Right lobe of liver (tissue), 6 donors: ENCODE measurements around the gene LPXN. TPM values are rescaled to one million over a fixed set of nuclear protein-coding genes. Genes with fewer than 3 reads are reported as not detected.

Experiments
- ATAC-seq, 4 donors: fragments of 200-7000 bp; cut with Tn5 transposase; one replicate each; pipeline ENCODE4 v1.9.1; 2020; ENCODE audit warnings: mild to moderate bottlenecking in 4 of 4, moderate library complexity in 4 of 4
- DNase-seq, 3 donors: peaks; one replicate each; pipeline ENCODE4 v3.0.0-alpha.2; 2020
- H3K27ac ChIP-seq, 3 donors: fragments of 200-600 bp; one replicate each; pipeline ENCODE4 v1.8.0; 2022
- H3K27me3 ChIP-seq, 2 donors: fragments of 200-600 bp; one replicate each; pipeline ENCODE4 v1.8.0; 2022
- H3K36me3 ChIP-seq, 4 donors: fragments of 200-600 bp; sonication (generic) in 1 of 4; one replicate each; pipeline versions ENCODE4 v1.5.1 to v1.8.0; 2017 to 2022; ENCODE audit warnings: control low read depth in 1 of 4
- H3K4me1 ChIP-seq, 4 donors: fragments of 200-600 bp; sonication (generic) in 1 of 4; one replicate each; pipeline versions ENCODE4 v1.5.1 to v1.8.0; 2017 to 2022; ENCODE audit warnings: control low read depth in 1 of 4
- H3K4me3 ChIP-seq, 3 donors: fragments of 200-600 bp; one replicate each; pipeline ENCODE4 v1.8.0; 2022
- H3K9me3 ChIP-seq, 4 donors: fragments of 200-600 bp; sonication (generic) in 1 of 4; one replicate each; pipeline versions ENCODE4 v1.5.1 to v1.8.0; 2017 to 2022; ENCODE audit warnings: control low read depth in 1 of 4
- CTCF ChIP-seq, 4 donors: fragments of 200-600 bp in 3 of 4; fragments of 450-650 bp in 1 of 4; IDR thresholded peaks; one replicate each; pipeline versions ENCODE4 v1.5.1 to v1.8.0; 2016 to 2022; ENCODE audit warnings: antibody characterized with exemption in 4 of 4, mild to moderate bottlenecking in 2 of 4
- POLR2A ChIP-seq: fragments of 450-650 bp; IDR thresholded peaks from one replicate; pipeline ENCODE4 v1.6.1; 2017; ENCODE audit warnings: antibody characterized with exemption, mild to moderate bottlenecking
- WGBS: methylation state at CpG from one replicate; pipeline ENCODE4 v1.1.6; 2018; ENCODE audit warnings: low coverage, low lambda C conversion rate; ENCODE audit not compliant: insufficient coverage; ENCODE audit errors: missing lambda C conversion rate; 5-methylcytosine and 5-hydroxymethylcytosine counted together
- intact Hi-C, 2 donors: fragments of 100-400 bp; cut with DNase I; formaldehyde crosslinking; loops; one replicate each; pipeline versions ENCODE4 v1.11.2 to v1.14.1; 2022
- total RNA-seq, 6 experiments: library from RNA; depleted of rRNA in 2 of 6; stranded (reverse); fragments of >200 nt in 2 of 6; fragmentation: NEBNext Ultra II Directional in 3 of 6; extraction: Animal tissue kit (Norgen Biotek cat#: 25700) in 3 of 6; gene quantifications; one replicate each; pipeline versions ENCODE4 v1.1.0 to v1.2.4, GENCODE V29; 2016 to 2023
- donor health status: DM: no; HTN: yes; CAD: no.
- donor health status: DM: no; HTN: no; CAD: no.
- donor health status: DM: no; HTN: no; CAD: no.
- donor health status: DM: no; HTN: yes; CAD: no.
- donor health status: DM: no; HTN: yes; CAD: no.

LPXN gene
- total RNA-seq, 6 experiments from 2014 or later, result 3.9 to 8.4 (median 5.5) TPM

- peak; percentile 56 to 79 (median 64) for ATAC-seq
- TF ChIP-seq CTCF (IDR thresholded peaks at IDR 0.05) (no peak), POLR2A (no peak)
Observed at GRCh38 chr11:58562375-58562800, 13.3 kb downstream of the LPXN start.

GRCh38 chr11:58561394-58562098 is 14.1 kb downstream of the LPXN start:
- H3K9me3 ChIP-seq, result no peaks in the 10 kb centered on the region
- ATAC-seq (peak; percentile 49 to 68 (median 57)), DNase-seq (no peak)
- H3K36me3 ChIP-seq, result peaks cover 0 to 4% (median 0%) of the 10 kb centered on the region in 4 donors
- WGBS, result 27% methylated on average over 2 of the region's 2 CpGs
- intact Hi-C loops, result no loop called here
- H3K27ac ChIP-seq, result no peak overlapping the region
- H3K4me1 ChIP-seq, result peaks cover 0 to 28% (median 14%) of the 10 kb centered on the region in 4 donors
- no peak for TF ChIP-seq CTCF (IDR thresholded peaks at IDR 0.05)
- TF ChIP-seq POLR2A, result no peak
- no peak overlapping the region for H3K4me3 ChIP-seq
- H3K27me3 ChIP-seq, result no peaks in the 10 kb centered on the region

More at GRCh38 chr11:58562375-58562800, 13.3 kb downstream of the LPXN start:
- Histone ChIP-seq H3K36me3 (peaks cover 0 to 5% (median 2%) of the 10 kb centered on the region in 4 donors), H3K4me1 (peaks cover 0 to 28% (median 14%) of the 10 kb centered on the region in 4 donors), H3K9me3 (no peaks in the 10 kb centered on the region), H3K27ac (no peak overlapping the region), H3K4me3 (no peak overlapping the region), H3K27me3 (no peaks in the 10 kb centered on the region)
- intact Hi-C loops, result no loop called here
- no peak for DNase-seq

GRCh38 chr11:58560842-58561241 is 14.8 kb downstream of the LPXN start:
- peak; percentile 44 to 71 (median 60) for ATAC-seq
- TF ChIP-seq POLR2A (no peak), CTCF (IDR thresholded peaks at IDR 0.05) (no peak)
- no peak overlapping the region for H3K27ac ChIP-seq

GRCh38 chr11:58549644-58550043 is 26.0 kb downstream of the LPXN start:
- intact Hi-C loops, result no loop called here
- H3K4me1 ChIP-seq, result no peaks in the 10 kb centered on the region
- no peaks in the 10 kb centered on the region for H3K27me3 ChIP-seq
- no peak overlapping the region for H3K4me3 ChIP-seq
- no peak overlapping the region for H3K27ac ChIP-seq
- DNase-seq, result no peak
- TF ChIP-seq POLR2A (no peak), CTCF (IDR thresholded peaks at IDR 0.05) (no peak)
- no peak for ATAC-seq
- peaks cover 0 to 82% (median 14%) of the 10 kb centered on the region in 4 donors for H3K36me3 ChIP-seq
- H3K9me3 ChIP-seq, result no peaks in the 10 kb centered on the region
- WGBS, result 95% methylated on average over 7 of the region's 7 CpGs

More at GRCh38 chr11:58560842-58561241, 14.8 kb downstream of the LPXN start:
- intact Hi-C loops, result no loop called here
- H3K27me3 ChIP-seq, result no peaks in the 10 kb centered on the region
- no peak for DNase-seq
- no peaks in the 10 kb centered on the region for H3K9me3 ChIP-seq
- H3K36me3 ChIP-seq, result peaks cover 0 to 4% (median 0%) of the 10 kb centered on the region in 4 donors
- H3K4me3 ChIP-seq, result no peak overlapping the region
- 19% methylated on average over 2 of the region's 2 CpGs for WGBS
- peaks cover 0 to 28% (median 14%) of the 10 kb centered on the region in 4 donors for H3K4me1 ChIP-seq
